ENCODE results near the gene NBEA. TPM values are rescaled to one million over a fixed set of nuclear protein-coding genes. Genes with fewer than 3 reads are reported as not detected.

The NBEA gene
- total RNA-seq, 2 donors from 2014 or later, result 17.5 to 24.7 TPM

DNA sequence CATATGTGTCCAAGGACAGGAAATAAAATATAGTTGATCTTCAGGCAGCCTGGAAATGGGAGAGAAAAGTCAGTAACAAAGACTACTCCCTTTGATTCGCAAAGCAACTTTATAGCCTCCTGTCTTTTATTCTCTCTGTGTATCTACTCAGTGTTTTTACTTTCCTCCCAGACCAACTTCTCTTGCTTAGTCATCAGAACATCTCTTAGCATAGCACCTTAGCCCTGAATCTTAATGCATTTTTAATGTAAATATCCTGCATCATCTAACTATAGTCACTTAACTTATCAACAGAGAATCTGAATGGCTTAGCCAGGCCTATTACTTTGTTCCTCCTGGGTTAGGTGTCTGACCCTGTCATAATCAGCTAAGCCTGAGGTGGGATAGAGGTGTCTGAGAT lies 296.2 kb downstream of the NBEA start:
- DNase-seq (ENCODE audit: low spot score), result no peak
- TF ChIP-seq, protein P1, sequence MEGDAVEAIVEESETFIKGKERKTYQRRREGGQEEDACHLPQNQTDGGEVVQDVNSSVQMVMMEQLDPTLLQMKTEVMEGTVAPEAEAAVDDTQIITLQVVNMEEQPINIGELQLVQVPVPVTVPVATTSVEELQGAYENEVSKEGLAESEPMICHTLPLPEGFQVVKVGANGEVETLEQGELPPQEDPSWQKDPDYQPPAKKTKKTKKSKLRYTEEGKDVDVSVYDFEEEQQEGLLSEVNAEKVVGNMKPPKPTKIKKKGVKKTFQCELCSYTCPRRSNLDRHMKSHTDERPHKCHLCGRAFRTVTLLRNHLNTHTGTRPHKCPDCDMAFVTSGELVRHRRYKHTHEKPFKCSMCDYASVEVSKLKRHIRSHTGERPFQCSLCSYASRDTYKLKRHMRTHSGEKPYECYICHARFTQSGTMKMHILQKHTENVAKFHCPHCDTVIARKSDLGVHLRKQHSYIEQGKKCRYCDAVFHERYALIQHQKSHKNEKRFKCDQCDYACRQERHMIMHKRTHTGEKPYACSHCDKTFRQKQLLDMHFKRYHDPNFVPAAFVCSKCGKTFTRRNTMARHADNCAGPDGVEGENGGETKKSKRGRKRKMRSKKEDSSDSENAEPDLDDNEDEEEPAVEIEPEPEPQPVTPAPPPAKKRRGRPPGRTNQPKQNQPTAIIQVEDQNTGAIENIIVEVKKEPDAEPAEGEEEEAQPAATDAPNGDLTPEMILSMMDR (IDR thresholded peaks at IDR 0.05), result no peak
- Histone ChIP-seq H3K9me3 (no peaks in the 10 kb centered on the region), H3K27ac (no peak overlapping the region), H3K4me1 (no peaks in the 10 kb centered on the region), H3K4me3 (no peak overlapping the region), H3K36me3 (no peaks in the 10 kb centered on the region), H3K27me3 (no peaks in the 10 kb centered on the region)

DNA sequence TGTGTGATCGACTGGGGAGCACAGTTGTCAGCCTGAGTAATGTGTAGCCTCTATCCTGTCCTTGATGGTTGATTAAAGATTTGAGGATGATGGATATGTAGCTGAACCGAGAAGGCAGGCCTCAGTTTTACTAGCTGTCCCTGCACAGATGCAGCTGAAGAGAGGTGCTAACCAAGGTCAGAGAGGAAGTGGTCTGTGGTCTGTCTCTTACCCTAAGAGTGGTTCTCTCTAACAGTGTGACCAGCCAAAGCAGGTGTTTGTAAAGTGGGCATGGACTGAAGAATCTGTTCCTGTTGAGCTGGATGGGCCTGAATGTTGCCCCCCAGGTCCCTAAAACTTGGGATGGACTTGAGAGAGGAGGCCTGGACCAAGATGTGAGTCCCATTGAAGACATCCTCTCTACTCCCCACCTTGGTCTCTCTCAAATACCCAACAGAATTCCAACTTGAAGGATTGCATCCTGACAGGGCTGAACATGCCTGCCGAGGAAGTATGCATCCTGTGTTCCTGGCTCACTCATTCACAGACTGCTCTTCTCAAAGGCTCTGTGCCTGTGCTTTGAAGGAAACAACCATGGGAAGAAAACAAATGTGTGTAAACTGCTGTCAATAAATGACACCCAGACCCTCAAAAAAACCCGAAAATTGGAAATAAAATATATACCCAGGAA lies 310.6 kb downstream of the NBEA start:
- Histone ChIP-seq H3K36me3 (peaks cover 8% of the 10 kb centered on the region), H3K27ac (no peak overlapping the region), H3K9me3 (no peaks in the 10 kb centered on the region), H3K27me3 (no peaks in the 10 kb centered on the region), H3K4me3 (no peak overlapping the region), H3K4me1 (no peaks in the 10 kb centered on the region)
- TF ChIP-seq, protein P1 (IDR thresholded peaks at IDR 0.05), result no peak
- no peak for DNase-seq (ENCODE audit: low spot score)

DNA sequence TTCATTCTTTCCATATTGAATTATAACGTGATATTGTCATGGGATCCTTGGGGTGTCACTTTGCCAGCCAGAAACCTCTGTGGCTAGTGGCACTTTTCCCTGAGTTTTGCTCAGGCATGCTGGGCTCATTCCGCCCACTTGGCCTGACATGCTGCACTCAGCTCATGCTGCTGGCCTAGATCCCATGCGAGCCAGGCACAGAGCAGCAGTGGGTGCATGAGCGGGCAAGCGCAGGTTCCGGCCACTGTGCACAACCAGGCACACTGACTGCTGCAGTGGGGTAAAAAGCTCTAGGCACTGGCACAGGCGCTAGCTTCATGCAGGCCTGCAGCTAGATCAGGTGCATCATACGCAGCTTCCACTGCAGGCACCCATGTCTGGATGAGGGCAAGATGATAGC lies 313.2 kb downstream of the NBEA start:
- H3K9me3 ChIP-seq, result no peaks in the 10 kb centered on the region
- H3K27me3 ChIP-seq, result no peaks in the 10 kb centered on the region
- no peaks in the 10 kb centered on the region for H3K4me1 ChIP-seq
- H3K36me3 ChIP-seq, result peaks cover 8% of the 10 kb centered on the region
- no peak for DNase-seq (ENCODE audit: low spot score)
- TF ChIP-seq, protein P1 (IDR thresholded peaks at IDR 0.05), result no peak
- H3K27ac ChIP-seq, result no peak overlapping the region
- H3K4me3 ChIP-seq, result no peak overlapping the region

DNA sequence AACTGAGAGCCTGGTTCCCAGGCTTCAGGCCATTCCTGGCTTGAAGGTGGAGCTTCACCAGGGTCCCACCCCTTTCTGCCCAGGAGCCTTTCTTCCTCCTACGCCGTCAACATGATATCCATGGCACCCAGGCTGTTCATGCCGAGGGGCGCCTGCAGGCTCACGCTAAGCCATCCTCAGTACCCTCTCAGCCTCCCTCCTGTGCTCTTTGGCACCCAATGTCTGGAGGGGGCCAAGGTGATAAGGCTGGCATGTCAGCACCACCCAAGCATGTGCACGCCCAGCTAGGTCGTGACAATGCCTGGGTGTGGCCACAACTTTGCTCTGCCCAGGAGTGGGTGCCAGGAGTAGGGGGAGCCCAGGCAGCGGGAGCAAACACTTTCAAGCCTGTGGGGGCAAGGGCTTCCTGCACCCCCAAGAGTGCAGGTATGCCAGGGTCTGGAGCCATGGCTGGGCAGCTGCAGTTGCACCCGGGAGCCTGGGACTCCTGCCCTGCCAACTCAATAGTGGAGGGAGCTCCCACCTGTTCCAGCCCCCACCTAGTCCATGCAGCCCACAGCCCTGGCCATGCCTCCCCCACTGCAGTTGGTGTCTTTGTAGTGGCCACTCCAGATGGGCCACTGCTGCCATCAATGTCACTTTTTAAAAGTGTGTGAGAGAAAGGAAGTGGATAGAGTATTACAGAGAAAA lies 314.5 kb downstream of the NBEA start:
- TF ChIP-seq, protein P1 (IDR thresholded peaks at IDR 0.05), result no peak
- Histone ChIP-seq H3K36me3 (peaks cover 2% of the 10 kb centered on the region), H3K4me1 (no peaks in the 10 kb centered on the region), H3K27me3 (no peaks in the 10 kb centered on the region), H3K4me3 (no peak overlapping the region), H3K9me3 (no peaks in the 10 kb centered on the region), H3K27ac (no peak overlapping the region)
- DNase-seq (ENCODE audit: low spot score), result no peak

DNA sequence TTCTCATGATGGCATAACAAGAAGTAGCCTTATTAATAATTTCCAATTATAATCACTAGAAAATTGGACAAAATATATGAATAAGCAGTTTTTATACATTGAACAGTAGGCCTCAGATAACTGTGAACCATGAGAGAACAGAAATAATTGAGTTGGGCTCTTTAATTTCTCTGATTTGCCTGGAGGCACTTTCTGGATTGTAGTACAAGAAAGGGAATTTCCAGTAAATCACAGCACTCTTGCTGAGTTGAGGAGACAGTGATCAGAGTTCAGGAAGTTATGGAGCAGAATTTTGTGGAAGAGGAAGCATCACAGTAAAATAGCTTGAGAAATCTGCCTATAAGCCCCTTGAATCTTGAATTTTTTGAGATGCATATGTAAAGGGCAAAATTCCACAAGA lies 318.2 kb downstream of the NBEA start:
- Histone ChIP-seq H3K4me3 (no peak overlapping the region), H3K27ac (no peak overlapping the region), H3K27me3 (no peaks in the 10 kb centered on the region), H3K4me1 (no peaks in the 10 kb centered on the region), H3K36me3 (no peaks in the 10 kb centered on the region), H3K9me3 (peaks cover 0 to 4% of the 10 kb centered on the region in 2 donors)
- TF ChIP-seq, protein P1 (IDR thresholded peaks at IDR 0.05), result no peak
- no peak for DNase-seq (ENCODE audit: low spot score)

All from right atrium auricular region (tissue), 2 donors.